Measurements from ENCODE around the gene SYT7. TPM values are rescaled to one million over a fixed set of nuclear protein-coding genes. Genes with fewer than 3 reads are reported as not detected.

Gene SYT7
- total and polyA plus RNA-seq, 10 of the 15 experiments (the other 5 are each of a cell fraction or from before 2014, with no cell fraction given): not detected

GRCh38 chr11:61610905-61611304, 30.0 kb upstream of the SYT7 start:
- WGBS (ENCODE audit: insufficient coverage, insufficient replicate concordance, low lambda C conversion rate, missing lambda C conversion rate): 42% methylated on average over 9 of the region's 9 CpGs
- DNase-seq (ENCODE audit: low read depth, low spot score) (no peak), FAIRE-seq (no peak), ATAC-seq (no peak)
- ChIA-PET CTCF (no interaction called here), SMC1A (ENCODE audit: uncharacterized antibody, unreplicated experiment) (no interaction called here), POLR2A (no interaction called here), RAD21 (ENCODE audit: unreplicated experiment) (no interaction called here)
- no peaks in the 10 kb centered on the region; the same call in 2 of the 3 replicates for H3K9me3 ChIP-seq (replicated peaks; ENCODE audit: control insufficient read depth, insufficient read depth, low read length)
- H3K4me2 ChIP-seq (ENCODE audit: control insufficient read depth, insufficient read depth): no peak overlapping the region
- no peak overlapping the region for H3K9ac ChIP-seq (ENCODE audit: control insufficient read depth, insufficient read depth, low read length)
- H3K27ac ChIP-seq (ENCODE audit: control insufficient read depth, insufficient read depth): no peak overlapping the region
- TF ChIP-seq ZBED1 (IDR thresholded peaks at IDR 0.05; ENCODE audit: borderline replicate concordance) (no peak), RCOR1 (conservative IDR thresholded peaks at IDR 0.05; ENCODE audit: low read depth, low read length) (no peak), ZNF274 (IDR thresholded peaks at IDR 0.05; ENCODE audit: insufficient read depth, insufficient read length) (no peak), CEBPB (IDR thresholded peaks at IDR 0.05; ENCODE audit: borderline replicate concordance in 1 of 2, low read depth in 2 of 2, low read length in 2 of 2) (no peak), CHD2 (IDR thresholded peaks at IDR 0.05; ENCODE audit: borderline replicate concordance, low read depth, low read length) (no peak), ZNF217 (IDR thresholded peaks at IDR 0.05) (no peak), STAT3 (IDR thresholded peaks at IDR 0.05; ENCODE audit: low read depth, low read length) (no peak), FOXM1 (IDR thresholded peaks at IDR 0.05; ENCODE audit: low read depth, low read length) (no peak), HDAC6 (IDR thresholded peaks at IDR 0.05; ENCODE audit: unreplicated experiment) (no peak), MEF2A (IDR thresholded peaks at IDR 0.05; ENCODE audit: insufficient read depth, low read depth, low read length) (no peak), MEF2B (IDR thresholded peaks at IDR 0.05; ENCODE audit: partially characterized antibody, poor library complexity, severe bottlenecking) (no peak), CHD4 (IDR thresholded peaks at IDR 0.05) (no peak), ZNF384 (IDR thresholded peaks at IDR 0.05; ENCODE audit: borderline replicate concordance, low read depth, low read length) (no peak)
- TF ChIP-seq, protein P1, sequence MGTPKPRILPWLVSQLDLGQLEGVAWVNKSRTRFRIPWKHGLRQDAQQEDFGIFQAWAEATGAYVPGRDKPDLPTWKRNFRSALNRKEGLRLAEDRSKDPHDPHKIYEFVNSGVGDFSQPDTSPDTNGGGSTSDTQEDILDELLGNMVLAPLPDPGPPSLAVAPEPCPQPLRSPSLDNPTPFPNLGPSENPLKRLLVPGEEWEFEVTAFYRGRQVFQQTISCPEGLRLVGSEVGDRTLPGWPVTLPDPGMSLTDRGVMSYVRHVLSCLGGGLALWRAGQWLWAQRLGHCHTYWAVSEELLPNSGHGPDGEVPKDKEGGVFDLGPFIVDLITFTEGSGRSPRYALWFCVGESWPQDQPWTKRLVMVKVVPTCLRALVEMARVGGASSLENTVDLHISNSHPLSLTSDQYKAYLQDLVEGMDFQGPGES (IDR thresholded peaks at IDR 0.05): no peak
- TF ChIP-seq, protein P2, sequence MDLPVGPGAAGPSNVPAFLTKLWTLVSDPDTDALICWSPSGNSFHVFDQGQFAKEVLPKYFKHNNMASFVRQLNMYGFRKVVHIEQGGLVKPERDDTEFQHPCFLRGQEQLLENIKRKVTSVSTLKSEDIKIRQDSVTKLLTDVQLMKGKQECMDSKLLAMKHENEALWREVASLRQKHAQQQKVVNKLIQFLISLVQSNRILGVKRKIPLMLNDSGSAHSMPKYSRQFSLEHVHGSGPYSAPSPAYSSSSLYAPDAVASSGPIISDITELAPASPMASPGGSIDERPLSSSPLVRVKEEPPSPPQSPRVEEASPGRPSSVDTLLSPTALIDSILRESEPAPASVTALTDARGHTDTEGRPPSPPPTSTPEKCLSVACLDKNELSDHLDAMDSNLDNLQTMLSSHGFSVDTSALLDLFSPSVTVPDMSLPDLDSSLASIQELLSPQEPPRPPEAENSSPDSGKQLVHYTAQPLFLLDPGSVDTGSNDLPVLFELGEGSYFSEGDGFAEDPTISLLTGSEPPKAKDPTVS (IDR thresholded peaks at IDR 0.05; ENCODE audit: low read depth, low read length): no peak
- H3K79me2 ChIP-seq (ENCODE audit: control insufficient read depth, insufficient read depth, low read length): no peaks in the 10 kb centered on the region
- no peaks in the 10 kb centered on the region for H4K20me1 ChIP-seq (ENCODE audit: control insufficient read depth, insufficient read depth)
- in situ Hi-C loops (cut with MboI): no loop called here
- H2AFZ ChIP-seq (ENCODE audit: control insufficient read depth, low read depth, low read length): no peak overlapping the region
- H3K4me3 ChIP-seq: no peak overlapping the region
- H3K27me3 ChIP-seq (replicated peaks in 1 of 2; ENCODE audit: control insufficient read depth in 2 of 2, insufficient read depth in 2 of 2, low read length in 1 of 2): no peaks in the 10 kb centered on the region; a peak in 1 of 4 replicates
- no peaks in the 10 kb centered on the region for H3K36me3 ChIP-seq (ENCODE audit: control insufficient read depth in 2 of 2, insufficient read depth in 2 of 2, low read length in 1 of 2)
- intact Hi-C loops (cut with micrococcal nuclease; ENCODE audit: unreplicated experiment): no loop called here
- H3K4me1 ChIP-seq (ENCODE audit: control insufficient read depth, insufficient read depth, low read length): no peaks in the 10 kb centered on the region
- BruUV-seq (replicated peaks): no TSS peak

Measured in GM12878 (cell line).